HEK293 (cell line): Measurements from ENCODE around the gene SHISA9.

Experiments used
- CTCF ChIP-seq: fragments of 450-650 bp; formaldehyde crosslinking; IDR thresholded peaks from 2 replicates; pipeline ENCODE4 v1.5.1; 2016; ENCODE audit warnings: missing biosample characterization, missing genetic modification characterization
- KLF9 ChIP-seq: fragments of 450-650 bp; formaldehyde crosslinking; IDR thresholded peaks from 2 replicates; pipeline ENCODE4 v1.5.1; 2016; ENCODE audit warnings: missing biosample characterization, missing genetic modification characterization, low read depth
- ZBTB21 ChIP-seq: fragments of 450-650 bp; formaldehyde crosslinking; IDR thresholded peaks from 2 replicates; pipeline ENCODE4 v1.5.1; 2017; ENCODE audit warnings: missing biosample characterization, missing genetic modification characterization
- ZNF121 ChIP-seq: fragments of 450-650 bp; formaldehyde crosslinking; IDR thresholded peaks from 2 replicates; pipeline ENCODE4 v1.5.1; 2016; ENCODE audit warnings: missing biosample characterization, missing genetic modification characterization
- ZNF146 ChIP-seq: fragments of 450-650 bp; formaldehyde crosslinking; IDR thresholded peaks from 2 replicates; pipeline ENCODE4 v1.5.1; 2016; ENCODE audit warnings: missing biosample characterization, missing genetic modification characterization
- ZNF398 ChIP-seq: fragments of 450-650 bp; formaldehyde crosslinking; IDR thresholded peaks from 2 replicates; pipeline ENCODE4 v1.5.1; 2017; ENCODE audit warnings: missing biosample characterization, missing genetic modification characterization
- ZNF549 ChIP-seq: fragments of 450-650 bp; IDR thresholded peaks from 2 replicates; pipeline ENCODE4 v1.5.1; 2018; ENCODE audit warnings: missing biosample characterization, missing genetic modification characterization, mild to moderate bottlenecking, inconsistent platforms, moderate library complexity
- ZNF768 ChIP-seq: fragments of 450-650 bp; formaldehyde crosslinking; IDR thresholded peaks from 2 replicates; pipeline ENCODE4 v1.5.1; 2018; ENCODE audit warnings: missing biosample characterization, mild to moderate bottlenecking, missing genetic modification characterization

- TF ChIP-seq ZNF768 (tag by site-specific recombination): no peak
- no peak for TF ChIP-seq ZBTB21 (tag by site-specific recombination)
- TF ChIP-seq CTCF (tag by site-specific recombination): no peak
- no peak for TF ChIP-seq ZNF398 (tag by site-specific recombination)
- no peak for TF ChIP-seq KLF9
- no peak for TF ChIP-seq ZNF121 (tag by site-specific recombination)
- no peak for TF ChIP-seq ZNF549 (tag by site-specific recombination)
- TF ChIP-seq ZNF146: no peak
Observed at GRCh38 chr16:12898551-12898950, 2.8 kb upstream of the SHISA9 start.
